HG03469 (cell line): Measurements from ENCODE around the gene TNN.

Experiments
- ATAC-seq: cut with Tn5 transposase; IDR thresholded peaks from one replicate; pipeline ENCODE4 v1.9.1; 2021; ENCODE audit warnings: mild to moderate bottlenecking, moderate library complexity, moderate number of reproducible peaks; ENCODE audit not compliant: unreplicated experiment

TNN gene

DNA sequence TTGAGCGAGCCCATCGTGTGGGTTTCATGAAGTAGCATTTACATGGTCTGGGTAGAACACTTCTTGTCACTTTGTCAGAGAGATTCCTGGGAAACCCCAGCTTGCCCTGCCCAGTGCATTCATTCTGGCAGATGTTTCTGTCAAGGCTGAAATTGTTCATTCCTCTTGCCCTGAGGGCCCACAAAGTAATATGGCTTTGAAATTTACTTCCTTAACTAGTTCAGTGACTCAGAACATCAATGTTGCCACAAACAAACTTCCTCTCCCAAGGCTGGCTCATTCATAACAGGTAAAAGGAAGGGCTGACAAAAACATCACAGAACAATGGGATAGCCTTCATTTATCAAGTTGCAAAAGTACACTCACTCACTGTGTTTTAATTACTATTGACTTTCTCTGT is 129.9 kb downstream of the TNN start:
- no peak for ATAC-seq
